CD8-positive, alpha-beta memory T cell (primary cell): ENCODE measurements around the gene CLCF1. TPM values are rescaled to one million over a fixed set of nuclear protein-coding genes. Genes with fewer than 3 reads are reported as not detected.
A peak's percentile ranks its signal among the peaks of the same experiment; 100 is the strongest.

Experiments
- CTCF ChIA-PET: fragments of 350-600 bp; sonication (Branson Sonifier 250); formaldehyde crosslinking; loops from one replicate; lab custom pipeline; 2021; ENCODE audit warnings: antibody characterized with exemption; lab: Charles Lee
- POLR2A ChIA-PET: fragments of 350-600 bp; sonication (Branson Sonifier 250); formaldehyde crosslinking; loops from one replicate; lab custom pipeline; 2021; ENCODE audit warnings: antibody characterized with exemption; lab: Charles Lee
- DNase-seq, 5 donors: peaks; one replicate each; pipeline versions ENCODE4 v3.0.0 to v3.0.0-alpha.2; 2020 to 2022; ENCODE audit warnings: mixed read lengths in 1 of 5
- H3K27ac ChIP-seq: one replicate; pipeline ENCODE4 v1.7.0; 2013; ENCODE audit warnings: low read depth, mild to moderate bottlenecking, low read length, moderate library complexity
- H3K27me3 ChIP-seq: 2 replicates; pipeline ENCODE4 v1.7.0; 2013; ENCODE audit warnings: low read length, mild to moderate bottlenecking; ENCODE audit not compliant: insufficient read depth, poor library complexity, severe bottlenecking
- H3K36me3 ChIP-seq: 2 replicates; pipeline ENCODE4 v1.7.0; 2013; ENCODE audit warnings: mild to moderate bottlenecking, low read length, moderate library complexity; ENCODE audit not compliant: insufficient read depth
- H3K4me1 ChIP-seq: 2 replicates; pipeline ENCODE4 v1.7.0; 2013; ENCODE audit warnings: mild to moderate bottlenecking, low read length, moderate library complexity; ENCODE audit not compliant: insufficient read depth
- H3K4me3 ChIP-seq: 2 replicates; pipeline ENCODE4 v1.7.0; 2013; ENCODE audit warnings: mild to moderate bottlenecking, low read length
- H3K9me3 ChIP-seq: 2 replicates; pipeline ENCODE4 v1.7.0; 2013; ENCODE audit warnings: mild to moderate bottlenecking, low read length
- H3K27ac Mint-ChIP-seq, 8 donors: one replicate each; pipeline ENCODE4 v1.8.0; 2020 to 2021; ENCODE audit warnings: mixed read lengths in 8 of 8, mild to moderate bottlenecking in 6 of 8, inconsistent platforms in 3 of 8, moderate library complexity in 3 of 8
- H3K27me3 Mint-ChIP-seq, 2 donors: one replicate each; pipeline ENCODE4 v1.8.0; 2020 to 2021; ENCODE audit warnings: mixed read lengths in 2 of 2, mild to moderate bottlenecking in 1 of 2, moderate library complexity in 1 of 2
- H3K36me3 Mint-ChIP-seq, 3 donors: one replicate each; pipeline ENCODE4 v1.8.0; 2020 to 2021; ENCODE audit warnings: mixed read lengths in 3 of 3, inconsistent platforms in 1 of 3, mild to moderate bottlenecking in 1 of 3
- H3K4me1 Mint-ChIP-seq, 3 donors: one replicate each; pipeline ENCODE4 v1.8.0; 2020 to 2021; ENCODE audit warnings: mixed read lengths in 3 of 3, inconsistent platforms in 1 of 3, mild to moderate bottlenecking in 1 of 3
- H3K4me3 Mint-ChIP-seq, 7 donors: one replicate each; pipeline ENCODE4 v1.8.0; 2020 to 2021; ENCODE audit warnings: mixed read lengths in 7 of 7, mild to moderate bottlenecking in 6 of 7, moderate library complexity in 4 of 7, inconsistent platforms in 2 of 7
- H3K9me3 Mint-ChIP-seq, 5 donors: one replicate each; pipeline ENCODE4 v1.8.0; 2020 to 2022; ENCODE audit warnings: mixed read lengths in 5 of 5, mild to moderate bottlenecking in 3 of 5, moderate library complexity in 2 of 5, inconsistent platforms in 1 of 5
- polyA plus RNA-seq: library from polyadenylated mRNA; unstranded; fragments of 300-500 nt; fragmentation: Illumina TruSeq; gene quantifications from one replicate; pipeline ENCODE4 v1.2.3, GENCODE V29; 2021
- total RNA-seq, 2 experiments: library from RNA; stranded (reverse); gene quantifications; one replicate each; pipeline ENCODE4 v1.2.3, GENCODE V29; 2021

Gene CLCF1
- total and polyA plus RNA-seq, 3 experiments from 2014 or later = 3.5 to 4.6 (median 4.2) TPM

GRCh38 chr11:67411785-67412152 is 38.4 kb upstream of the CLCF1 start:
- peak overlapping the region in 7 of 8 donors; percentile 26 to 90 (median 63) for H3K27ac Mint-ChIP-seq
- CTCF ChIA-PET = interaction anchor here (1.4 to 9.8 kb wide), 4 partner anchors 9 to 26 kb away, joined by 3 to 108 read pairs (median 10); partner anchors contain the start of genes PPP1CA, PTPRCAP and TBC1D10C

GRCh38 chr11:67410984-67411784 is 37.8 kb upstream of the CLCF1 start:
- Histone ChIP-seq H3K4me3 (peak overlapping the region; percentile 21), H3K9me3 (no peaks in the 10 kb centered on the region), H3K27me3 (no peaks in the 10 kb centered on the region), H3K27ac (no peak overlapping the region), H3K36me3 (no peaks in the 10 kb centered on the region), H3K4me1 (peaks cover 89% of the 10 kb centered on the region)
- ChIA-PET POLR2A (interaction anchor here (1.0 to 4.1 kb wide), 5 partner anchors 10 to 58 kb away, joined by 3 to 28 read pairs (median 5); partner anchors contain the start of genes POLD4 and PTPRCAP), CTCF (interaction anchor here (1.4 kb wide), 1 partner anchor 18 kb away, joined by 3 read pairs; no protein-coding TSS in a partner anchor)
- peaks cover 0 to 2% of the 10 kb centered on the region in 2 donors for H3K27me3 Mint-ChIP-seq
- peaks cover 3 to 32% (median 6%) of the 10 kb centered on the region in 3 donors for H3K36me3 Mint-ChIP-seq
- peak overlapping the region; percentile 23 to 97 (median 72) for H3K4me3 Mint-ChIP-seq
- peak overlapping the region; percentile 11 to 99 (median 72) for H3K27ac Mint-ChIP-seq
- no peaks in the 10 kb centered on the region for H3K9me3 Mint-ChIP-seq
- peaks cover 76 to 85% (median 78%) of the 10 kb centered on the region in 3 donors for H3K4me1 Mint-ChIP-seq
- DNase-seq = no peak

More at GRCh38 chr11:67411785-67412152, 38.4 kb upstream of the CLCF1 start:
- Mint-ChIP-seq H3K9me3 (no peaks in the 10 kb centered on the region), H3K27me3 (peaks cover 0 to 2% of the 10 kb centered on the region in 2 donors), H3K4me1 (peaks cover 78 to 85% (median 79%) of the 10 kb centered on the region in 3 donors), H3K36me3 (peaks cover 3 to 26% (median 6%) of the 10 kb centered on the region in 3 donors), H3K4me3 (peak overlapping the region in 4 of 7 donors; percentile 13 to 97 (median 52))
- Histone ChIP-seq H3K27ac (no peak overlapping the region), H3K36me3 (no peaks in the 10 kb centered on the region), H3K27me3 (no peaks in the 10 kb centered on the region), H3K9me3 (no peaks in the 10 kb centered on the region), H3K4me1 (peaks cover 89% of the 10 kb centered on the region), H3K4me3 (peak overlapping the region; percentile 21)
- POLR2A ChIA-PET = interaction anchor here (1.1 to 4.1 kb wide), 6 partner anchors 7 to 59 kb away, joined by 3 to 30 read pairs (median 10); partner anchors contain the start of genes POLD4, PPP1CA, PTPRCAP and TBC1D10C
- DNase-seq = no peak

GRCh38 chr11:67410369-67410831 is 37.0 kb upstream of the CLCF1 start:
- Mint-ChIP-seq H3K27ac (peak overlapping the region; percentile 84 to 99 (median 93)), H3K9me3 (no peaks in the 10 kb centered on the region), H3K36me3 (peaks cover 3 to 38% (median 6%) of the 10 kb centered on the region in 3 donors), H3K4me3 (peak overlapping the region; percentile 72 to 97 (median 88)), H3K27me3 (peaks cover 0 to 2% of the 10 kb centered on the region in 2 donors), H3K4me1 (peaks cover 78 to 89% (median 80%) of the 10 kb centered on the region in 3 donors)
- no peaks in the 10 kb centered on the region for H3K9me3 ChIP-seq
- DNase-seq = no peak
- H3K4me3 ChIP-seq = peak overlapping the region; percentile 82
- H3K27me3 ChIP-seq = no peaks in the 10 kb centered on the region
- H3K27ac ChIP-seq = peak overlapping the region; percentile 38
- H3K4me1 ChIP-seq = peaks cover 93% of the 10 kb centered on the region
- CTCF ChIA-PET = no interaction called here
- peaks cover 6% of the 10 kb centered on the region for H3K36me3 ChIP-seq
- POLR2A ChIA-PET = interaction anchor here (1.0 to 4.1 kb wide), 2 partner anchors 9 to 27 kb away, joined by 3 to 28 read pairs; partner anchors contain the start of gene PTPRCAP

GRCh38 chr11:67409781-67410368 is 36.5 kb upstream of the CLCF1 start:
- Histone ChIP-seq H3K36me3 (peaks cover 12% of the 10 kb centered on the region), H3K4me1 (peaks cover 94% of the 10 kb centered on the region), H3K9me3 (no peaks in the 10 kb centered on the region), H3K27ac (peak overlapping the region; percentile 38), H3K27me3 (no peaks in the 10 kb centered on the region), H3K4me3 (peak overlapping the region; percentile 82)
- ChIA-PET POLR2A (interaction anchor here (1.2 to 3.8 kb wide), 4 partner anchors 9 to 27 kb away, joined by 5 to 77 read pairs (median 22); partner anchors contain the start of genes PTPRCAP and RAD9A), CTCF (interaction anchor here (1.0 to 1.5 kb wide), 4 partner anchors 18 to 29 kb away, joined by 3 to 7 read pairs (median 3); partner anchors contain the start of genes RAD9A and RPS6KB2)
- Mint-ChIP-seq H3K4me1 (peaks cover 78 to 89% (median 80%) of the 10 kb centered on the region in 3 donors), H3K36me3 (peaks cover 5 to 43% (median 6%) of the 10 kb centered on the region in 3 donors), H3K27ac (peak overlapping the region; percentile 74 to 99 (median 93)), H3K9me3 (no peaks in the 10 kb centered on the region), H3K27me3 (peaks cover 0 to 2% of the 10 kb centered on the region in 2 donors), H3K4me3 (peak overlapping the region; percentile 83 to 99 (median 88))
- no peak for DNase-seq

GRCh38 chr11:67409261-67409666 is 35.9 kb upstream of the CLCF1 start:
- ChIA-PET CTCF (interaction anchor here (1.0 to 2.4 kb wide), 13 partner anchors 9 to 58 kb away, joined by 3 to 14 read pairs (median 4); partner anchors contain the start of genes PTPRCAP, RAD9A and RPS6KB2), POLR2A (interaction anchor here (1.0 to 3.8 kb wide), 10 partner anchors 10 to 74 kb away, joined by 3 to 77 read pairs (median 6); partner anchors contain the start of genes AIP, PTPRCAP, RAD9A and RPS6KB2)
- H3K36me3 Mint-ChIP-seq = peaks cover 6 to 49% (median 9%) of the 10 kb centered on the region in 3 donors
- peak overlapping the region; percentile 82 for H3K4me3 ChIP-seq
- peak; percentile 62 to 89 (median 83) for DNase-seq
- H3K27ac Mint-ChIP-seq = peak overlapping the region; percentile 45 to 99 (median 92)
- no peaks in the 10 kb centered on the region for H3K9me3 ChIP-seq
- peak overlapping the region; percentile 38 for H3K27ac ChIP-seq
- H3K9me3 Mint-ChIP-seq = no peaks in the 10 kb centered on the region
- H3K4me1 ChIP-seq = peaks cover 93% of the 10 kb centered on the region
- H3K4me1 Mint-ChIP-seq = peaks cover 76 to 93% (median 82%) of the 10 kb centered on the region in 3 donors
- H3K27me3 Mint-ChIP-seq = peaks cover 0 to 2% of the 10 kb centered on the region in 2 donors
- H3K36me3 ChIP-seq = peaks cover 12% of the 10 kb centered on the region
- no peaks in the 10 kb centered on the region for H3K27me3 ChIP-seq
- peak overlapping the region; percentile 95 to 99 (median 98) for H3K4me3 Mint-ChIP-seq

- H3K4me3 Mint-ChIP-seq = peak overlapping the region; percentile 95 to 99 (median 98)
Observed at GRCh38 chr11:67408437-67409200, 35.2 kb upstream of the CLCF1 start.

More at GRCh38 chr11:67408437-67409200, 35.2 kb upstream of the CLCF1 start:
- Histone ChIP-seq H3K27ac (peak overlapping the region; percentile 57), H3K4me1 (peaks cover 90% of the 10 kb centered on the region), H3K9me3 (no peaks in the 10 kb centered on the region), H3K4me3 (peak overlapping the region; percentile 82), H3K36me3 (peaks cover 12% of the 10 kb centered on the region), H3K27me3 (no peaks in the 10 kb centered on the region)
- DNase-seq = peak in 1 of 5 donors; percentile 44
- peaks cover 0 to 2% of the 10 kb centered on the region in 2 donors for H3K27me3 Mint-ChIP-seq
- H3K9me3 Mint-ChIP-seq = no peaks in the 10 kb centered on the region
- CTCF ChIA-PET = interaction anchor here (1.0 to 2.4 kb wide), 14 partner anchors 10 to 57 kb away, joined by 3 to 14 read pairs (median 4); partner anchors contain the start of genes PTPRCAP, RAD9A and RPS6KB2
- H3K27ac Mint-ChIP-seq = peak overlapping the region; percentile 72 to 98 (median 92)
- POLR2A ChIA-PET = interaction anchor here (1.0 to 3.8 kb wide), 12 partner anchors 9 to 74 kb away, joined by 3 to 77 read pairs (median 6); partner anchors contain the start of genes AIP, POLD4, PTPRCAP and RAD9A
- H3K36me3 Mint-ChIP-seq = peaks cover 6 to 55% (median 9%) of the 10 kb centered on the region in 3 donors
- H3K4me1 Mint-ChIP-seq = peaks cover 76 to 94% (median 82%) of the 10 kb centered on the region in 3 donors
